Measurements from ENCODE around the gene SND1.

SND1 gene

DNA sequence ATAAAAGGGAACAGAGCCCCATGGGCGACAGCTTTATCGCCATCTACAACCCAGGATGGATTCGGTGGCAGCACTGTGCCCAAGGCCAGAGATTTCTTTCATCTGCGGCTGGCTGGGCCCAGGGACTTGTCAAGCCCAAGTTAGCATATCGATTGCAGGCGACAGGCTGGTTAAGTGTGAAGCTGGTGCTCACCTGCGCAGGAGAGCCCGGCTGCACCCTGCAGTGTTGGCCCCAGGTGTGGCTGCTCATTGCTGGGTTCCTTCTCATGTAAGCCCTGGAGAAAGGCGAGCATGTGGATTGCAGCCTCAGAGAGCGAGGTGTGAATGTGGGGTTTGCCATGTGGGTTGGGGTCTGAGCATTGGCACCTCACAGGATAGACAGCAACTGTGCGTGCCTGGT is 419.8 kb downstream of the SND1 start:
- no peak for DNase-seq (ENCODE audit: low read depth in 2 of 2)

GRCh38 chr7:128073671-128074310 is 421.8 kb downstream of the SND1 start:
- DNase-seq (ENCODE audit: low read depth in 2 of 2), result no peak

GRCh38 chr7:128074336-128074735 is 422.3 kb downstream of the SND1 start:
- DNase-seq (ENCODE audit: low read depth in 2 of 2), result no peak

DNA sequence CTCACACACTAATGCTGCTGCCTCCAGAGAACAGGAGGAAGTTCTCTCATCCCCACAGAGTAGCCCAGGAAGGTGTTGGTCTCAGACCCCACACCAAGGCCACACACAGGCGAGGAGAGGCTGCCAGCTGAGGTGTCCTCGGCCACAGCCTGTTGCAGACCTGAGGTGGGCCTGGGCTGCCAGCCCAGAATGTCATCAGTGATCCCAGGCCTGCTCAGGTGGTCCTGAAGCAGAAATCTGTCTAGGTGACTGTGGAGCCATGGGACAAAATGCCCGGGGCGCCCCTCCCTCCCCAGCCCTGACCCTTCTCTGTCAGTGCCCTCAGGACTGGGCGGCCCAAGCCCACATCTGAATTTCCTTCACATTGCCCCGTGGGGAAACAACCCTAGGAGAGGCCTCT is 422.7 kb downstream of the SND1 start:
- DNase-seq (ENCODE audit: low read depth in 2 of 2), result no peak

DNA sequence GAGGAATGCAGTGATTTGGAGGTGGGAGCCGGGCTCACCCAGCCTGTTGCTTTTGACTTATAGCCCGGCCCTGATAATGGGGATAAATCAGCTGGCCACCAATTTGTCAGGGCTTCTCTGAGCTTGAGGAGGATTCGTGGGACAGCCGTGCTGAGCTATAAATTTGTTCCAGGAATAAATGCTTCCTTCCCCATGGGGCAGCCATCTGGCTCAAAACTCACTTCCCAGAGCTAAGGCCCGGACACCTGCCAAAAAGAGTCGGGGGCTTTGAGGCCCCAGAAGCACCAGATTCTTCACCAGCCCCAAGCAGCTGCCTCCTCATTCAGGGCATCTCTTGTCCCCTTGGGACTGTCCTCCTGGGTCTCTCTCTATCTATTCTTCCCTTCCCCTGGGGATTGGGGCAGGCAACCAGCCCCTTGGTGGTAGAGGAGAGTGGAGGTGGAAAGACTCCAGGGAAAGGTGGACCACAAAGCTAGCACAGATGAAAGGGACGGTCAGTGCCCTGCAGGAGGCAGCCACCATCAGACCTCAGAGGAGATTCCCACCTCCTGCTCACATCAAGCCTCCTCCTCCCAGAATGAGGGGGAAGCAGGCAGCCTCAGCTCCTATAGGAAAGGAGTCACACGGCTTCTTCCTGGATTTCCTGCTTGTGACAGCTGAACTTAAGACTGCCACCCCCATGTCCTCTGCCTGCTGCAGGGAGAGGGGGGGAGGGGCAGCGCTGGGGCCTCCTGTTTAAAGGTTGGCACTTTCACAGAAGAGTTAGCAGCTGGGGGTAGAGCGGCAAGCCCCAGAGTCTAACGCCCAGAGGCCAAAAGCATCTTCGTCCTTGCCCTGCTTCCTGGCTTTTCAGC is 423.5 kb downstream of the SND1 start:
- DNase-seq (ENCODE audit: low read depth in 2 of 2), result no peak

- no peak for DNase-seq (ENCODE audit: low read depth in 2 of 2)
These were observed 424.3 kb downstream of the SND1 start for GRCh38 chr7:128076196-128076795.

DNA sequence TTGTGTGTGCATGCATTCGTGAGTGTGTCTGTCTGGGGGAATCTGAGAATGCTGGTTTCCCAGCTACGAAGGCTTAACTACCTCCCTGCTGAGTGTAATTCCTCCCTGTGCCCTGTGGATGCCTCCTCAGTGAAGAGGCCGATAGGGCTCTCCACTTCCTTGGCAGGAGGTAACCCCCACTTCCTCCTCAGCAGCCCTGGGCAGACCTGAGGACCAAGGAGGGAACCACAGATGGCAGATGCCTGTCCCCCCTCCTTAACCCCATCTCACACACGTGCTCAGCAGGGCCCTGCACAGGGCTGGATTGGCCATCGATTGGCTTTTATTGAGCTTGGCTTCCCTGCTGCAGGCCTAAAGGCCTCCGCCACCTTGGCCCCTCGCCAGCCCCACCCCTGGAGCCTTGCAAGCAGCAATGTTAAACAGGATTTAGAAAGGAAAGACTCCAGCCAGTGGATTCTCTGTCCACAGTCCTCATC is 424.8 kb downstream of the SND1 start:
- no peak for DNase-seq (ENCODE audit: low read depth in 2 of 2)

GRCh38 chr7:128078309-128078708 is 426.3 kb downstream of the SND1 start:
- DNase-seq (ENCODE audit: low read depth in 2 of 2), result no peak

DNA sequence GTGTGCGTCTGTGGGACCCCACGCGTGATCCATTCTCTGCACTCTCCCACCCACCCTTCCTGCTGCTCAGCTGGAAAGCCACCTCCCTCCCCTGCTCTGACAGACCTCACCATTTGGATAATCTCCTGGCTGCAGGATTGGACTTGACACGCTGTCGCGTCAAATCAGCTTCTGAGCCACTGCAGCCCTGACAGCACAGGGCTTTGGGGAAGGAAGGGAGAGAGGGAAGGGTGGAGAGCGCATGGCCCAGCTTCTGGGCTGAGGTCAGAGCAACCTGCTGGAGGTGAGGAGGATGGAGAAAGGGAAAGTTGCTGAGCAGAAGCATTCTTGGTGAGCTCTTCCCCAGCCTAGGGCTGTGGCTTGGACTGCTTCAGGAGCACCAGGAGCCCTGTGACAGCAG is 428.2 kb downstream of the SND1 start:
- DNase-seq (ENCODE audit: low read depth in 2 of 2), result no peak

DNA sequence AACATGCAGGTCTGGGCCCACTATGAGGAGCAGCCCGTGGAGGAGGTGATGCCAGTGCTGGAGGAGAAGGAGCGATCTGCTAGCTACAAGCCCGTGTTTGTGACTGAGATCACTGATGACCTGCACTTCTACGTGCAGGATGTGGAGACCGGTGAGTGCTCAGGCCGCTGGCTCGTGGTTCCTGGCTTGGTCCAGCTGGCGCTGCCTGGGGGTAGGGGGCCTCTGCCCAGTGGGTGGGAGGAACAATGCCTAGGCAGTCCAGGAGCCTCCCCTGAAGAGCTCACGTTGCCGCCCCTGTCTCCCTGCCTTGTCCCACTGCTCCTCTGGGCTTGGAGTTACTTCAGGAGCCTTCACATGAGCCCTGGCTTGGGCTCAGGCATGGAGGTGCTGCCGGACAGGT is 429.4 kb downstream of the SND1 start:
- DNase-seq (ENCODE audit: low read depth in 2 of 2), result no peak

GRCh38 chr7:128081808-128082207 is 429.8 kb downstream of the SND1 start:
- no peak for DNase-seq (ENCODE audit: low read depth in 2 of 2)

DNA sequence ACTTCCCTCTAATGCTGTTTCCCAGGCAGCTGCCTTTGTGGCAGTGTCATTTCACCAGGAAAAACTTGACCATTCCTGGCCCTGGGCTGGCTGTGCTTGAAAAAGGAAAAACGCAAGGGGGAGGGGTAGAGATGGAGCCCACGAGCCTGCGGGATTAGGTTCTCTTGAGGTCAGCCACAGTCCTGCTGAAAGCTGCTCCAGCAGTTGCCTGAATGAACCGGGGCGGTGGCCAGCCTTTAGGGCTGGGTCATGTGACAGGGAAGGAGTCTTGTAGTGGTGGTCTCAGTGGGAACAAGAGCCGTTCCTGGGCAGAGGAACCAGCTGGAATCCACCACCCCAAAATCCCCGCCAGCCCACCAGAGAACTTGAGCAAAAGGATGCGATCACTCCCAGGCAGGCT is 430.4 kb downstream of the SND1 start:
- no peak for DNase-seq (ENCODE audit: low read depth in 2 of 2)

DNA sequence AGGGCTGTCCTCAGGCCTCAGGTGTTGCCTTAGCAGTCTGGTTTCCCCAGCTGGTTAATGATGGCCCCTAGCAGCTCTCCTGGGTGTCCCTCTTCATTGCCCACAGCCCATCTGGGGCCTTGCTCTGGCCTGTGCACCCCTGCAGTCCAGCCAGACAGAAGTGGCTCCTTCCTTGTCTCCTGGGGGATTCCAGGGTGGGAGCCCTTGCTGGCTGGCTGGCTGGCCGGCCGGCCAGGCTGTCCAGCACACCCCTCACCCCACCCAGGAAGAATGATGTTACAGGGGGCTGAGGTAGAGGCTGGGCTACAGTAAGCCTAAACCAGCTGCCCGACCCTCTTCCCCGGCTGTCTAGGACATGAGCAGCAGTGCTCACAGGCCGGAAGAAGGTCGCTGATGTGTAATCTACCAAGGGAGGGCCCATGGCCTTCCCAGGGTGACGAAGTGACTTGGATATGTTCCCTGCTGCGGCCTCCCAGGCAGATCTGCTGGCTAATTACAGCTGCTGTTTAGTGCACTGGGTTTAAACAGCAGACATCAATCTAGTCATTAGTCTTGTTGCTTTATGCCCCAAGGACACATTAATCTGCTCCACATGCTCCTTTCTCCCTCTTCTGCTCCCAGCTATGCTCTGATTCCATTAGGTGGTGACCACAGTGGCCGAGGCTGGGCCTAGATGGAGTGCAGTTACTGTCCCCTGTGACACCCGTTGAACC is 433.1 kb downstream of the SND1 start:
- no peak for DNase-seq (ENCODE audit: low read depth in 2 of 2)

DNA sequence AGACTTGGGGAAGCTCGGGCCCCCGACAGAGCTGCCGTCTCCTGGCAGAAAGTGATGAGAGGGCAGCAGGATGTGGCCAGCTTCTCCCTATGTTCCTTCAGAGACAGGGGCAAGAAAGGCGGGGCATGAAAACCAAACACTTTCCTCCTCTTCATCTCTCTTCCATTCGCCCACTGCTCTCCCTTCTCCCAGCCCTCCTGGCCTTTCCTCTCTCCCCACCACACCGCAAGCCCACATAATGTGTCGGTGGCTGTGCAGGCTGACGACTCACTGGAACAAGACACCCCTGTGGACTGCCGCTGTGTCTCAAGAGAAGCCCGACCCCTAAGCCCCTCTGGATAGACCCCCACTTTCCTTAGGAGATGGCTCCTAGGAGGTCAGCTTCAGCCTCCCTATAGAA is 438.5 kb downstream of the SND1 start:
- DNase-seq (ENCODE audit: low read depth in 2 of 2), result no peak

DNA sequence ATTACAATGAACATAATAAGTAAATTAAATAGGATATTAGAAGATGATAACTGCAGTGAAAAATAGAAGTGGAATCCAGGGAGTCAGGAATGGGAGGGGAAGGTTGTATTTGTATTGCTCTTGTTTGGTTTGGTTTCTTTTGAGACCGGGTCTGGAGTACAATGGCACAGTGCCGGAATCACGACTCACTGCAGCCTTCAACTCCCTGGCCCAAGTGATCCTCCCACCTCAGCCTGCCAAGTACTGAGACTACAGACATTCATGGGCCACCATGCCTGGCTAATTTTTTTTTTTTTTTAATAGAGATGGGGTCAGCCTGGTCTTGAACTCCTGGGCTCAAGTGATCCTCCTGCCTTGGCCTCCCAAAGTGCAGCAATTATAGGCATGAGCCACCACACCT is 439.1 kb downstream of the SND1 start:
- no peak for DNase-seq (ENCODE audit: low read depth in 2 of 2)

DNA sequence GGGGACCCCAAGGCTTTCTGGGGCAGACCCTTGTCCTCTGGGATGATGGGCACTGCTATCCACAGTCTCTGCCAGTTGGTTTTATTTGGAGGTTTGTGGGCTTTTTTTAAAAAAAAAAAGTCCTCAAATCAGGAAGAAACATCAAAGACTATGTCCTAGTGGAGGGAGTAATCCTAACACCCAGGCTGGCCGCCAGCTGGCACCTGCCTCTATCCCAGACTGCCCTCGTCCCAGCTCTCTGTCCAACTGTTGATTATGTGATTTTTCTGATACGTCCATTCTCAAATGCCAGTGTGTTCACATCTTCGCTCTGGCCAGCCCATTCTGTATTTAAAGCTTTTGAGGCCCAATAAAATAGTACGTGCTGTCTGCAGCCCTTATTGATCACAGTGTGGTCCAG is 440.2 kb downstream of the SND1 start:
- no peak for DNase-seq (ENCODE audit: low read depth in 2 of 2)

DNA sequence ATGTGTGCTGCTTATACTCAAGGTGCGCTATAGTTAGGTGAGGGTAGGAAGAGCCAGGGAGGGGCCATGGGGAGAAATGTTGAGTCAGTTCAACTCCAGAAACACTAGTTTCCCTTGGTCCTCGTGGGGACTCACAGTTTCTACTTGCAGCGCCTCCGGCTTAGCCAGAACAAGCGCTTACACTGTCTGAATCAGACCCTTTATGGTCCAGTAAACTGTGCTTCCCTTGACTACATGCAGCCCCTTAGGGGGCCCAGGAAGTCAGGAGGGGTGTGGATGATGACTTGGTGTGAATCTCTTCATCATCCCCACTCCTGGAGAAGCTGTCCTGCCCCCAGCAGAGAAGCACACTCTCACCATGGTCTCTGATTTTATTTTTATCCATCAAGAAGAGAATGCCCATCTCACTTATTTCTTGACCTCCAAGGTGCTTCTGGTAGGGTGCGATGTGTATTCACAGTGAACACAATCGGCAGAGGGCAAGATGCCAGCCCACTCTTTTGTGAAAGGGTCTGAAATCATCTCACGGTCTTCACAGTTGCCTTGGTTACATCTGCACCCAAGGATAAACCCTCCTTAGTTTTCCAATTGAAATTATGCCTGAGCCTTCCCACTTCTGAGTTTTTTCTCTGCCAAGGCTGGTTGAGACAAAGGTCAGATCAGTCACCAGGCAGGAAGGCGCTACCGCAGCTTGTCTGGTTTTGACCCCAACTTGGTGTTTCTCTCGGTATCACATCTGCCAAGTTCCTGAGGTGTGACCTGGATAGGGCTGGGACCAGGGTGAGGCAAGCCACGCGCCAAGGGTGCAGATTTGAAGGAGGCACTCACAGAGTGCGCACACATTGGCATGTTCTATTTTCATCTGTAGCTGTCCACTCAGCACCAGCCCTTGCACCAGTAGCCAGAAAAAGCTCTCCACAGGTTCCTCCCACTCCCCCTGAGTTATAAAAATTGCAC is 441.9 kb downstream of the SND1 start:
- no peak for DNase-seq (ENCODE audit: low read depth in 2 of 2)

- DNase-seq (ENCODE audit: low read depth in 2 of 2), result no peak
These were observed 442.7 kb downstream of the SND1 start for GRCh38 chr7:128094686-128095085.

GRCh38 chr7:128097211-128097731 is 445.3 kb downstream of the SND1 start:
- no peak for DNase-seq (ENCODE audit: low read depth in 2 of 2)

DNA sequence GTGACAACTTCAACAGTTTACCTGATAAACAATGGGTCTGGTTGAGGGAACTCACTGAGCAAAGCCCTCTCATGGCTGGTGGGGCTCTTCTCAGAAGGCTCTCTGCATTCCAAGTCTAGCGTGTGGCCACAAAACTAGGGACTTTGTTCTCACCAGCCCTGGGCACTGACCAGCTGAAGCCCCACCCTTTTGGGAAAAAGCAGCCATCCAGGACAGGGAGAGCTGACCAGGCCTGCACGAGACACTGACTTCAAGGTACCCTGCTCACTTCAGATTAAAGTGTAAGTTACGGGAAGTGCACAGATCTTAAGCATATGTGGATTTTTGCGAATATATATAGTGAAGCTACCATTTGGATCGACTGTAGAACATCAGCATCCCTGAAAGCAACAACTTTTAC is 446.6 kb downstream of the SND1 start:
- DNase-seq (ENCODE audit: low read depth in 2 of 2), result no peak

DNA sequence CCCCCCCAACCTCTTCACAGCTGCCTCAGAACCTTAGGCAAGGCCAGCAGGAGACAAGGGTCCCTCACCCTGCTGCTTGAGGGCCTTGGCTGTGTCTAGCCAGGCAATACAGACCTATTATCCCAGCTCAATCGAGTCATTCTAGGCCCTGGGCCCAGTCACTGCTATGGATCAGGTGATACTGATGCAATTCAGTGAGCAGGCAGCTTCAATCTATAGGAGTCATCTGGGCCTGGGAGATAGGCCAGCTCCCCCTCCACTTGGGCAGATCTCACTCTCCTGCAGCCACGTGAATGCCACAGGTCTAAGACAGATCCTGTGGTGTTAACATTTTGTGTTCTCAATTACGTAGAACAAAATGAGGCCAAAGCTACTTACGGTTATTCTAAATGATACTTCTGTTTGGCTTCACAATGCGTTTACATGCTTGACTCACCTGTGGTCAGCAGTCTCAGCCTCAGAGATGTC is 447.2 kb downstream of the SND1 start:
- no peak for DNase-seq (ENCODE audit: low read depth in 2 of 2)
